Measurements from ENCODE around the gene ZFY. TPM values are rescaled to one million over a fixed set of nuclear protein-coding genes. Genes with fewer than 3 reads are reported as not detected.

The ZFY gene
- total and polyA plus RNA-seq, 2 of the 8 experiments (the other 6 are each of a cell fraction or from before 2014, with no cell fraction given) = 1.5 to 8.9 TPM

DNA sequence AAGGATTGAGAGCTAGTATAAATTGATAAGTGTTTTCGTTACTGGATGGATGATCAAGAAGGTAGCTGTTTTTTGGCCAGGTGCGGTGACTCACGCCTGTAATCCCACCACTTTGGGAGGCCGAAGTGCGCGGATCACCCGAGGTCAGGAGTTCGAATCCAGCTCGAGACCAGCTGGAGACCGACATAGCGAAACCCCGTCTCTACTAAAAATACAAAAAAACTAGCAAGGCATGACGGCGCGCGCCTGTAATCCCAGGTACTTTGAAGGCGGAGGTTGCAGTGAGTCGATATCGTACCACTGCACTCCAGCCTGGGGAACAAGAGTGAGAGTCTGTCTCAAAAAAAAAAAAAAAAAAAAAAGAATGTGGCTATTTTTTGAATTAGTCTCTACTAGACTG, 2.0 kb downstream of the ZFY start:
- H3K36me3 ChIP-seq (ENCODE audit: control insufficient read depth in 2 of 4, insufficient read depth in 4 of 4, low read length in 3 of 4) = no peaks in the 10 kb centered on the region; a peak in 1 of 8 replicates
- H3K9me3 ChIP-seq (ENCODE audit: insufficient read depth in 2 of 2, low read depth in 1 of 2, low read length in 1 of 2) = no peaks in the 10 kb centered on the region
- 95% methylated on average over 19 of the region's 19 CpGs; no CpG with 5 or more reads in 1 of the 2 experiments for WGBS, 2 experiments (ENCODE audit: extremely low coverage in 1 of 2, insufficient coverage in 1 of 2, insufficient read length in 1 of 2, insufficient replicate concordance in 2 of 2, low coverage in 1 of 2, low lambda C conversion rate in 2 of 2, missing lambda C conversion rate in 1 of 2)
- no peak overlapping the region for H3K9ac ChIP-seq (replicated peaks in 1 of 4; ENCODE audit: extremely low read depth in 1 of 4, low read depth in 3 of 4, low read length in 3 of 4)
- peaks cover 0 to 10% (median under 1%) of the 10 kb centered on the region in 4 experiments; a peak in 2 of 7 replicates for H3K4me1 ChIP-seq (replicated peaks in 1 of 4; ENCODE audit: control insufficient read depth in 3 of 4, insufficient read depth in 4 of 4, low read length in 3 of 4)
- H4K91ac ChIP-seq (replicated peaks; ENCODE audit: insufficient read length, low read length) = no peak overlapping the region
- no peak overlapping the region for H3K56ac ChIP-seq (replicated peaks; ENCODE audit: insufficient read length, low read depth, low read length)
- H3K27me3 ChIP-seq (replicated peaks in 1 of 4; ENCODE audit: control insufficient read depth in 3 of 4, extremely low read depth in 1 of 4, insufficient read depth in 3 of 4, low read length in 3 of 4) = no peaks in the 10 kb centered on the region
- no peak overlapping the region for H2AFZ ChIP-seq (ENCODE audit: low read length)
- H2AK5ac ChIP-seq (ENCODE audit: low read depth, low read length) = no peak overlapping the region
- peak overlapping the region in 1 of 4 experiments; percentile 83; a peak in 1 of 8 replicates for H3K4me3 ChIP-seq (ENCODE audit: extremely low read depth in 1 of 4, insufficient read depth in 2 of 4, low read depth in 3 of 4, low read length in 4 of 4)
- no peak overlapping the region for H2BK5ac ChIP-seq (ENCODE audit: low read depth, low read length)
- peak overlapping the region; percentile 63 to 71; a peak in 2 of 4 replicates for H3K4me2 ChIP-seq (ENCODE audit: insufficient read depth in 1 of 2, low read depth in 2 of 2, low read length in 2 of 2)
- ChIA-PET POLR2A (ENCODE audit: partially characterized antibody) (interaction anchor here (0.8 to 3.0 kb wide), 4 partner anchors 10 to 93 kb away, joined by 3 to 8 read pairs (median 3); no protein-coding TSS in a partner anchor), CTCF (ENCODE audit: partially characterized antibody) (interaction anchor here (1.0 to 1.4 kb wide), 2 partner anchors 17 to 150 kb away, joined by 3 read pairs; partner anchors contain the start of gene SRY)
- H4K8ac ChIP-seq (ENCODE audit: extremely low read depth, insufficient read depth, low read length) = no peak overlapping the region
- H2BK12ac ChIP-seq (ENCODE audit: low read depth, low read length) = no peak overlapping the region
- H4K20me1 ChIP-seq (replicated peaks in 1 of 2; ENCODE audit: control insufficient read depth in 1 of 2, insufficient read depth in 2 of 2, low read length in 2 of 2) = no peaks in the 10 kb centered on the region
- no peak overlapping the region for H3K27ac ChIP-seq (ENCODE audit: low read depth, low read length)
- no peak overlapping the region for H2BK15ac ChIP-seq (ENCODE audit: low read length)
- H3K23me2 ChIP-seq (ENCODE audit: low read depth, low read length) = no peaks in the 10 kb centered on the region; the same call in 1 of the 2 replicates
- H2BK20ac ChIP-seq (ENCODE audit: low read length) = no peak overlapping the region
- H3K18ac ChIP-seq (ENCODE audit: extremely low read depth, low read length) = no peak overlapping the region
- no peak overlapping the region for H3K23ac ChIP-seq (ENCODE audit: insufficient read length)
- DNase-seq (ENCODE audit: low read depth in 1 of 2, low spot score in 2 of 2) = no peak
- H3K14ac ChIP-seq (ENCODE audit: insufficient read length) = no peak overlapping the region
- no peak overlapping the region for H3K4ac ChIP-seq (replicated peaks; ENCODE audit: insufficient read length, low read depth, low read length)
- H4K5ac ChIP-seq (ENCODE audit: insufficient read length, low read depth, low read length) = no peak overlapping the region
- no peak for FAIRE-seq
- peaks cover 2 to 68% of the 10 kb centered on the region in 2 experiments; a peak in 3 of 4 replicates for H3K79me2 ChIP-seq (ENCODE audit: control insufficient read depth in 1 of 2, insufficient read depth in 2 of 2, low read length in 2 of 2)
- no peaks in the 10 kb centered on the region for H3K79me1 ChIP-seq (ENCODE audit: low read depth, low read length)
- no peak overlapping the region for H2BK120ac ChIP-seq (replicated peaks; ENCODE audit: low read depth, low read length)
- TF ChIP-seq CBX8 (IDR thresholded peaks at IDR 0.05; ENCODE audit: borderline replicate concordance, low read depth, low read length) (no peak), CREB1 (IDR thresholded peaks at IDR 0.05) (no peak), CTBP2 (IDR thresholded peaks at IDR 0.05; ENCODE audit: borderline replicate concordance, insufficient read depth, insufficient read length, low read length) (no peak), ZNF274 (IDR thresholded peaks at IDR 0.05; ENCODE audit: borderline replicate concordance, extremely low read depth, low read length) (no peak), ASH2L (IDR thresholded peaks at IDR 0.05; ENCODE audit: low read length) (no peak), EGR1 (IDR thresholded peaks at IDR 0.05; ENCODE audit: borderline replicate concordance, low read depth, low read length) (no peak), POU5F1 (IDR thresholded peaks at IDR 0.05; ENCODE audit: low read depth, low read length) (no peak), TAF7 (optimal IDR thresholded peaks at IDR 0.05; ENCODE audit: borderline replicate concordance, low read depth, low read length) (no peak), FOSL1 (IDR thresholded peaks at IDR 0.05; ENCODE audit: insufficient read depth, low read depth, low read length) (no peak), JUN (IDR thresholded peaks at IDR 0.05; ENCODE audit: low read depth, low read length) (no peak)
- TF ChIP-seq, protein P1, sequence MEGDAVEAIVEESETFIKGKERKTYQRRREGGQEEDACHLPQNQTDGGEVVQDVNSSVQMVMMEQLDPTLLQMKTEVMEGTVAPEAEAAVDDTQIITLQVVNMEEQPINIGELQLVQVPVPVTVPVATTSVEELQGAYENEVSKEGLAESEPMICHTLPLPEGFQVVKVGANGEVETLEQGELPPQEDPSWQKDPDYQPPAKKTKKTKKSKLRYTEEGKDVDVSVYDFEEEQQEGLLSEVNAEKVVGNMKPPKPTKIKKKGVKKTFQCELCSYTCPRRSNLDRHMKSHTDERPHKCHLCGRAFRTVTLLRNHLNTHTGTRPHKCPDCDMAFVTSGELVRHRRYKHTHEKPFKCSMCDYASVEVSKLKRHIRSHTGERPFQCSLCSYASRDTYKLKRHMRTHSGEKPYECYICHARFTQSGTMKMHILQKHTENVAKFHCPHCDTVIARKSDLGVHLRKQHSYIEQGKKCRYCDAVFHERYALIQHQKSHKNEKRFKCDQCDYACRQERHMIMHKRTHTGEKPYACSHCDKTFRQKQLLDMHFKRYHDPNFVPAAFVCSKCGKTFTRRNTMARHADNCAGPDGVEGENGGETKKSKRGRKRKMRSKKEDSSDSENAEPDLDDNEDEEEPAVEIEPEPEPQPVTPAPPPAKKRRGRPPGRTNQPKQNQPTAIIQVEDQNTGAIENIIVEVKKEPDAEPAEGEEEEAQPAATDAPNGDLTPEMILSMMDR (IDR thresholded peaks at IDR 0.05; ENCODE audit: control extremely low read depth in 1 of 3, insufficient read depth in 1 of 3, low read depth in 1 of 3, low read length in 3 of 3) = no peak

All from H1 (cell line).